Type B pancreatic cell (in vitro differentiated cells): ENCODE data around the gene SH3RF2. TPM values are rescaled to one million over a fixed set of nuclear protein-coding genes. Genes with fewer than 3 reads are reported as not detected.

Experiments
- DNase-seq: peaks from one replicate; pipeline ENCODE4 v3.0.0; 2021; ENCODE audit warnings: mixed read lengths; ENCODE audit not compliant: unreplicated experiment; ENCODE audit errors: extremely low spot score
- H3K27ac Mint-ChIP-seq: 2 replicates; pipeline ENCODE4 v1.8.0; 2021; ENCODE audit warnings: mild to moderate bottlenecking, mixed read lengths
- H3K27me3 Mint-ChIP-seq: 2 replicates; pipeline ENCODE4 v1.8.0; 2021; ENCODE audit warnings: mixed read lengths
- H3K36me3 Mint-ChIP-seq: 2 replicates; pipeline ENCODE4 v1.8.0; 2021; ENCODE audit warnings: mixed read lengths
- H3K4me1 Mint-ChIP-seq: one replicate; pipeline ENCODE4 v1.8.0; 2021; ENCODE audit warnings: mixed read lengths; ENCODE audit not compliant: unreplicated experiment
- H3K4me3 Mint-ChIP-seq: 2 replicates; pipeline ENCODE4 v1.8.0; 2021; ENCODE audit warnings: mild to moderate bottlenecking, mixed read lengths
- H3K9me3 Mint-ChIP-seq: 2 replicates; pipeline ENCODE4 v1.8.0; 2021; ENCODE audit warnings: mixed read lengths
- total RNA-seq: library from RNA; stranded (reverse); gene quantifications from 2 replicates; pipeline ENCODE4 v1.2.1, GENCODE V29; 2021; ENCODE audit warnings: low replicate concordance
- TF ChIP-seq, protein P1 (sequence below): fragments of 200-600 bp; sonication (generic); conservative IDR thresholded peaks from 2 replicates; pipeline ENCODE4 v1.5.0; 2021; ENCODE audit warnings: antibody characterized with exemption, mild to moderate bottlenecking

Gene SH3RF2
- total RNA-seq, 1 donor from 2014 or later: 11.2 TPM

DNA sequence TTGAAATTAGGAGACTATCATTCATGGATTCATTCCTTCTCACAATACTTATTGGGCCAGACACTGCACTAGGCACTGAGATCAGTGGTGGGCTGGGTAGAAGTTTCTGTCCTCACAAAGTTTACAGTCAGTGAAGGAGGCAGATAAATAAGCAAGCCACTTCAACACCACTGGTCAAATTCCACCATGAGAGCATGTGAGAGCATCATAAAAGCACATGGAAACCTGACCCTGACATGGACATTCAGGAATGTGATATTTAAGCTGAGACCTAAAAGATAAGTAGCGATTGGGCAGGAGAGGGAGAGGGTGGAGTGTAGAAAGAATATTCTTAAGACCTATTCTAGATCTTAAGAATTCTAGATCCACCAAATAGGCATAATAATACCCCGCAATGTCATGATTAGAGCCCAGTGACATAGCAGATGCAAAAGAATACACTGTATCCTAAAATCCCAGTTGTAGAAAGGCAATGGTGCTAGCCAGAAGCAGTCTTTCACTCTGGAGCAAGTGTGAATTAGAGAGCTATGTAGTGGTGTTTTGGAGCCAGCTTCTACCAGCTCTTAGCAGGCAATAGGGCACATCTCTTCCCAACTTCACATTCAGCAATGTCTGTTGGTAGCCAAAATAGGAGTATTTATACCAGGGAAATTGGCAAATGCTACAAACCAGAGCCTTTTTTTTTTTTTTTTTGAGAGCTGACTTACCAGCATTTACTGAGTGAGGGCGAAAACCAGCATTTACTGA lies 46.4 kb downstream of the SH3RF2 start:
- Mint-ChIP-seq H3K9me3 (no peaks in the 10 kb centered on the region), H3K36me3 (no peaks in the 10 kb centered on the region), H3K4me3 (no peak overlapping the region), H3K27me3 (no peaks in the 10 kb centered on the region), H3K27ac (peak overlapping the region; percentile 41), H3K4me1 (peaks cover 43% of the 10 kb centered on the region)
- TF ChIP-seq, protein P1, sequence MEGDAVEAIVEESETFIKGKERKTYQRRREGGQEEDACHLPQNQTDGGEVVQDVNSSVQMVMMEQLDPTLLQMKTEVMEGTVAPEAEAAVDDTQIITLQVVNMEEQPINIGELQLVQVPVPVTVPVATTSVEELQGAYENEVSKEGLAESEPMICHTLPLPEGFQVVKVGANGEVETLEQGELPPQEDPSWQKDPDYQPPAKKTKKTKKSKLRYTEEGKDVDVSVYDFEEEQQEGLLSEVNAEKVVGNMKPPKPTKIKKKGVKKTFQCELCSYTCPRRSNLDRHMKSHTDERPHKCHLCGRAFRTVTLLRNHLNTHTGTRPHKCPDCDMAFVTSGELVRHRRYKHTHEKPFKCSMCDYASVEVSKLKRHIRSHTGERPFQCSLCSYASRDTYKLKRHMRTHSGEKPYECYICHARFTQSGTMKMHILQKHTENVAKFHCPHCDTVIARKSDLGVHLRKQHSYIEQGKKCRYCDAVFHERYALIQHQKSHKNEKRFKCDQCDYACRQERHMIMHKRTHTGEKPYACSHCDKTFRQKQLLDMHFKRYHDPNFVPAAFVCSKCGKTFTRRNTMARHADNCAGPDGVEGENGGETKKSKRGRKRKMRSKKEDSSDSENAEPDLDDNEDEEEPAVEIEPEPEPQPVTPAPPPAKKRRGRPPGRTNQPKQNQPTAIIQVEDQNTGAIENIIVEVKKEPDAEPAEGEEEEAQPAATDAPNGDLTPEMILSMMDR: no peak
- DNase-seq: no peak

DNA sequence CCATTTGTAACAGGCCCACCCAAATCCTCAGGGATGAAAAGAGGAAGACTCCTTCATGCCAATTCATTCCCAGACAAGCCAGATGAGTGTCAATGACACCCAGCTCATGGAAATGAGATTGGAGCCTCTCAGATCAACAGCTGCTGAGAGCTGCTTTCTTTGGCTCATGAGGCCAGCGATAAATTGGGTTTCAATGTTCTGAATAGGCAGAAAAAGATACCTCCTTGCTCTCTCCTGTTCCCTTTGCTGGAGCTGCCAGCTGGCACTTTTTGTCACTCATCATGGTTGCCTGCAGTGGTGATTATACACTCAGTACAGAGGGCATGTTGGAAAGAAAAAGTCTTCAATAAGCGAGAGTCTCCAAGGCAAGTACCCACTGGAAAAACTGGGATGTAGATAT lies 47.1 kb downstream of the SH3RF2 start:
- H3K36me3 Mint-ChIP-seq: no peaks in the 10 kb centered on the region

DNA sequence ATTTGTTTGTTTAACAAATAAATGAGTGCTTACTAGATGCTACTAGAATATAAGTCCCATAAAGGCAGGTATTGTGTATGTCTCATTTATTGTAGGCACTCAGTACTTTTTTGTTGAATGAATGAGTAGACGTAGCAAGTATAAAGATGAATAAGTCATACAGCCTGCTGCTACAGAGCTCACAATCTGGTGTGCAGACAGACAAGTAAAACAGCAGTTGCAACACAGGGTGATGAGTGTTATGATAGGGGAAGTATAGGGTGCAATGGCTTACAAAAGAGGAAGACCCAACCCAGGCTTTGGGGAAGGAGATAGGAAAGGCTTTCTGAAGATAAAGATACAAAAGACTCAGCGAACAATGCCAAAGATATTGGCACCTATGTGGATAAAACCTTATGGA lies 47.7 kb downstream of the SH3RF2 start:
- TF ChIP-seq, protein P1: no peak
- Mint-ChIP-seq H3K4me3 (no peak overlapping the region), H3K9me3 (no peaks in the 10 kb centered on the region), H3K27me3 (no peaks in the 10 kb centered on the region), H3K27ac (peak overlapping the region; percentile 12), H3K36me3 (no peaks in the 10 kb centered on the region), H3K4me1 (peaks cover 33% of the 10 kb centered on the region)
- no peak for DNase-seq

More for the DNA sequence above, 47.1 kb downstream of the SH3RF2 start:
- TF ChIP-seq, protein P1: no peak
- Mint-ChIP-seq H3K27ac (no peak overlapping the region), H3K4me1 (peaks cover 39% of the 10 kb centered on the region), H3K27me3 (no peaks in the 10 kb centered on the region), H3K9me3 (no peaks in the 10 kb centered on the region), H3K4me3 (no peak overlapping the region)
- no peak for DNase-seq

DNA sequence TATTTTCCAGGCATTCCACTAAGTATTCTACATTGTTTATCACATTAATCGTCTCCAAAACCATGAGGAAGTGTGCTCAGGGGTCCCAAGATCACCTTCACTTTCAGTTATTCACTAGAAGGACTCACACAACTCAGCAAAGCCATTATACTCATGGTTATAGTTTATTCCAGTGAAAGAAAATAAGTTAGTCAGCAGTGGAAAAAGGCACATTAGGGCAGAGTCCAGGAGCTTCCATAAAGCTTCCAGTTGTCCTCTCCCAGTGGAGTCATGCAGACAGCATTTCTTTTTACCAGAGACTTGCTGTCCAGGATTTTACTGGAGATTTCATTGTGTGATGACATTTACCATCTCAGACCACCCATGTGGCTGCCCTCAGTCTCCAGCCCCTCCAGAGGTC lies 51.5 kb downstream of the SH3RF2 start:
- H3K36me3 Mint-ChIP-seq: peaks cover 5% of the 10 kb centered on the region
- H3K27me3 Mint-ChIP-seq: no peaks in the 10 kb centered on the region
- TF ChIP-seq, protein P1: no peak
- no peak overlapping the region for H3K27ac Mint-ChIP-seq
- peaks cover 7% of the 10 kb centered on the region for H3K4me1 Mint-ChIP-seq
- H3K9me3 Mint-ChIP-seq: peaks cover 5% of the 10 kb centered on the region
- no peak overlapping the region for H3K4me3 Mint-ChIP-seq
- no peak for DNase-seq

DNA sequence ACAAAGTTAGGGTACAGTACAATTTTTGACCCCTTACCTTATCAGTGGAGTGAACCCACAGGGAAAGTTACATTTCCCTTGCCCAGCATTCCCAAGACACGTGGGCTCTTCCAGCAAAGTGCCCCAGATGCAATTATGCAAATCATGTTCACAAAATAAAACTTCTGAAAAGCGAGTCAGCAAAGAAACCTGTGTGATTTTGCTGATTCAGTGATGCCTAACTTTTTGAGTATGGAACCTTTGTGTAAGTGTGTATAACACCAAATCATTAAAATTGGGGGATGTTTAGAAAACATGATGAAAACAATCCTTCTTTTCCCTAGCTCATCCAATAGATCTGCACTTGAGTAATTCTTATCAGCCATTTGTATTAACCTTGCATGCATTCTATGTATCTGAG lies 52.6 kb downstream of the SH3RF2 start:
- H3K27me3 Mint-ChIP-seq: no peaks in the 10 kb centered on the region
- no peak for DNase-seq
- TF ChIP-seq, protein P1: no peak
- H3K27ac Mint-ChIP-seq: no peak overlapping the region
- H3K36me3 Mint-ChIP-seq: peaks cover 7% of the 10 kb centered on the region
- peaks cover 6% of the 10 kb centered on the region for H3K9me3 Mint-ChIP-seq
- H3K4me3 Mint-ChIP-seq: no peak overlapping the region
- peaks cover 2% of the 10 kb centered on the region for H3K4me1 Mint-ChIP-seq
